Stimulated activated naive CD8-positive, alpha-beta T cell treated with anti-CD3 and anti-CD28 coated beads, Interleukin-15, amount 100 ng/mL, for 72 hours (primary cell): Measurements from ENCODE around the gene PPWD1.
"Not testable (repeated sequence)": the region's sequence is repeated elsewhere in the genome, so short reads cannot be mapped to it uniquely, and the experiment has no call there.

Experiments
- ATAC-seq: fragments of 150-1000 bp; cut with Tn5 transposase; 2 replicates; pipeline ENCODE4 v1.10.0; 2021; ENCODE audit warnings: mild to moderate bottlenecking, moderate library complexity
- DNase-seq, 2 donors: peaks; one replicate each; pipeline ENCODE4 v3.0.0; 2021 to 2022
- H3K27ac Mint-ChIP-seq, 2 donors: one replicate each; pipeline ENCODE4 v1.8.0; 2022; ENCODE audit warnings: mild to moderate bottlenecking in 2 of 2, mixed read lengths in 2 of 2, moderate library complexity in 2 of 2
- H3K27me3 Mint-ChIP-seq: one replicate; pipeline ENCODE4 v1.8.0; 2022; ENCODE audit warnings: mixed read lengths
- H3K4me1 Mint-ChIP-seq: one replicate; pipeline ENCODE4 v1.8.0; 2022; ENCODE audit warnings: mild to moderate bottlenecking, mixed read lengths
- H3K4me3 Mint-ChIP-seq, 2 donors: one replicate each; pipeline ENCODE4 v1.8.0; 2022; ENCODE audit warnings: mild to moderate bottlenecking in 2 of 2, mixed read lengths in 2 of 2, moderate library complexity in 1 of 2
- H3K9me3 Mint-ChIP-seq, 2 donors: one replicate each; pipeline ENCODE4 v1.8.0; 2022; ENCODE audit warnings: mixed read lengths in 2 of 2

Gene PPWD1

DNA sequence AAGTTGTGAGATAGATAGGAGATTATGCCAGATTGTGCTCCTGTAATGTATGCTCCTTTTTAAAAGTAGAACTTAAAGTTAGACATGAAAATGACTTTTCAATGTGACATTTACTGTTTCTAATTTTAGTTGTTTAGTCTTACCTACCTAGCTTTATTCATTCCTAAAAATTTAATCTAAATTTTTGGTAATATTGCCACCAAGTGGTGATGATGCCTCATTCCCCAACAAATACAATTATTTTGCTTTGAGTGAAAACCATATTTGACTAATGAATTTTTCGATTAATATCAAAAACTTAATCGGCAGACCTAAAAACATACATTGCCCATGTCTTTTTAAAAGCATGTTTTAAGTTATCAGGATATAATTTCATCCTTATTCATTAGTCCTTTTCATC is 25.6 kb downstream of the PPWD1 start:
- ATAC-seq (no peak), DNase-seq (no peak)
- Mint-ChIP-seq H3K9me3 (no peaks in the 10 kb centered on the region), H3K4me1 (no peaks in the 10 kb centered on the region), H3K27me3 (no peaks in the 10 kb centered on the region), H3K4me3 (no peak overlapping the region), H3K27ac (no peak overlapping the region)

DNA sequence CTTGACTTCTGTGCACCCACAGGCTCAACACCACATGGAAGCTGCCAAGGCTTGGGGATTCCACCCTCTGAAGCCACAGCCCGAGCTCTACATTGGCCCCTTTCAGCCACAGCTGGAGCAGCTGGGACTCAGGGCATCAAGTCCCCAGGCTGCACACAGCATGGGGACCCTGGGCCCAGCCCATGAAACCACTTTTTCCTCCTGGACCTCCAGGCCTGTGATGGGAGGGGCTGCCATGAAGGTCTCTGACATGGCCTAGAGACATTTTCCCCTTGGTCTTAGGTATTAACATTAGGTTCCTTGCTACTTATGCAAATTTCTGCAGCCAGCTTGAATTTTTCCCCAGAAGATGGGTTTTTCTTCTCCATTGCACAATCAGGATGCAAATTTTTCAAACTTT is 38.7 kb downstream of the PPWD1 start:
- not testable (repeated sequence) for DNase-seq, H3K4me1 Mint-ChIP-seq, H3K4me3 Mint-ChIP-seq, H3K27me3 Mint-ChIP-seq, ATAC-seq, H3K27ac Mint-ChIP-seq
- H3K9me3 Mint-ChIP-seq: peaks cover 15 to 27% of the 10 kb centered on the region in 2 donors

DNA sequence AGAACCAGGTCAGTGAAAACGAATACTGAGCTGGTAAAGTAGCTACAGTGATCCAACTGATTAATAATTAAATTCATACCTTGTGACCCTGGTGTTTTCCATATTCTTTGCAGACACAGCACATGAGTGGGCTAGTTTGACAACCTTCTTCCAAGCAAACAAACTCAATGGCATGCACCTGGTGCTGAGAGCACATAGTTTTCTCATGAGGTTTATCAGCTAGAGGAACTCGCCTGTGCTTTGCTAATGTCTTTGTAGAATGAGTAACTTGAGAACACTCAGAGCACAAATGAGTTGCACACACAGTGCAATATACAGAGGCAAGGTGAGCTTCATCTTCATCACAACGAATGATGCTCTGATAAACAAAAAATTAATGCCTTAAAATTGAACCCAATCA is 48.4 kb downstream of the PPWD1 start:
- ATAC-seq (no peak), DNase-seq (no peak)
- Mint-ChIP-seq H3K9me3 (no peaks in the 10 kb centered on the region), H3K27me3 (no peaks in the 10 kb centered on the region), H3K27ac (no peak overlapping the region), H3K4me1 (no peaks in the 10 kb centered on the region), H3K4me3 (no peak overlapping the region)

DNA sequence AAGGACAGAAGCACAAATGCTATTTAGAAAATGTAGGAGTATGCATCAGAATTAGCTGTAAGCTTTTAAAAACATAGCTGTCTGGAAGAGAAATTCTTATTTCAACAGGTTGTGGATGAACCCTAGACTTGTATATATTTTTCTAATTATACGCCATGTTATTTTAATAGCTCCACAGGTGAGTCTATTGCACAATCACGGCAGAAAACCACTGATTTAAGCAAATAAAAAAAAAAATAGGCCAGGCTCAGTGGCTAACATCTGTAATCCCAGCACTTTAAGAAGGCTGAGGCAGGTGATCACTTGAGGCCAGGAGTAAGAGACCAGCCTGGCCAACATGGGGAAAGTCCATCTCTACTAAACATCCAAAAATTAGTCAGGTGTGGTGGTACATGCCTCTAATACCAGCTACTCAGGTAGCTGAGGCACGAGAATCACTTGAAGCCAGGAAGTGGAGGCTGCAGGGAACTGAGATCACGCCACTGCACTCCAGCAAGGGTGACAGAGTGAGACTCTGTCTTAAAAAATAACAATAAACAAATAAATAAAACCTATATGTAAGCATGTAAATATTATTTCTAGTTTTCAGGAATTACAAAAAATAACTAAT is 49.3 kb downstream of the PPWD1 start:
- no peak for ATAC-seq
- H3K4me3 Mint-ChIP-seq: no peak overlapping the region
- H3K9me3 Mint-ChIP-seq: no peaks in the 10 kb centered on the region
- DNase-seq: no peak
- no peaks in the 10 kb centered on the region for H3K4me1 Mint-ChIP-seq
- no peaks in the 10 kb centered on the region for H3K27me3 Mint-ChIP-seq
- H3K27ac Mint-ChIP-seq: no peak overlapping the region

DNA sequence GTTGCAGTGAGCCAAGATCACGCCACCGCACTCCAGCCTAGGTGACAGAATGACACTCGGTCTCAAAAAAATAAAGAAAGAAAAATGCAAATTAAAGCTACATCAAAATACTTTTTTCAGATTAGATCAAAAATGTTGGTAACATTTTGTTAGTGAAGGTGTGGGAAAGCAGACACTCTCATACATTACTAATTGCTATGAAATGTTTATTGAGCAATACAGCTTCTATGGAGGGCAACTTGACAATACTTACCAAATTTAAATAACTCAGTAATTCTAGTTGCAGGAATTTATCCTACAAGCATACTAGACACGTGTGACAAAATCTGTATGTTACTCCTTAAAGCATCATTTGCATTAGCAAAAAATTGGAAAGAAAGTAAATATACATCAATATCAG is 56.9 kb downstream of the PPWD1 start:
- Mint-ChIP-seq H3K4me3 (no peak overlapping the region), H3K9me3 (no peaks in the 10 kb centered on the region), H3K27ac (no peak overlapping the region), H3K4me1 (peaks cover 27% of the 10 kb centered on the region), H3K27me3 (no peaks in the 10 kb centered on the region)
- no peak for ATAC-seq
- DNase-seq: no peak

DNA sequence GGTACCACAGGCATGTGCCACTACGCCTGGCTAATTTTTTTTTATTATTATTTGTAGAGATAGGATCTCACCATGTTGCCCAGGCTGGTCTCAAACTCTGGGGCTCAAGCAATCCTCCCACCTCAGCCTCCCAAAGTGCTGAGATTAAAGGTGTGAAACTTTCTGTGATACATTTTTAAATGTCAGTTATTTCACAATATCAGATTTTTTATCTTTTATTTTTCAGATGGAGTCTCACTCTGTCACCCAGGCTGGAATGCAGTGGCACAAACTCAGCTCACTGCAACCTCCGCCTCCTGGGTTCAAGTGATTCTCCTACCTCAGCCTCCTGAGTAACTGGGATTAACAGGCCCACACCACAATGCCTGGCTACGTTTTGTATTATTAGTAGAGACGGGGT is 58.9 kb downstream of the PPWD1 start:
- Mint-ChIP-seq H3K4me1 (peaks cover 40% of the 10 kb centered on the region), H3K4me3 (peak overlapping the region; percentile 94 to 95), H3K27ac (peak overlapping the region in 1 of 2 donors; percentile 34)
- not testable (repeated sequence) for H3K9me3 Mint-ChIP-seq, ATAC-seq, H3K27me3 Mint-ChIP-seq, DNase-seq

DNA sequence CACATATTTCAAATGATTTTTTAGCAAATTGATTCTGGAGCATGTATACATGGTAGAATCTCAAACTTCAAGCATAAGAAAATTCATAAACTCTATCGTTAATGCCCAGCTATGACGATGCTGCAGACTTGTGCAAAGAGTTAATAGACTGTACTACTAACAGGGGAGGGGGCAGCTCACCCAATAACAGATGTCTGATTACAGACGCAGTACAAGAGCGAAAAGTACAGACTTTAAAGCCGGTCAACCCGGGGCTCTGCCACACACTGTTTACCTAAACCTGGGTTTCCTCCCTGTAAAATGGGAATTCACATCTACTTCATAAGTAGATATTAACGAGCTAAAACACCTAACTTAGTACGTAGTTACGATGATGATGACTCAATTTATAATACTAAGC is 60.4 kb downstream of the PPWD1 start:
- ATAC-seq (no peak), DNase-seq (no peak)
- H3K27me3 Mint-ChIP-seq: no peaks in the 10 kb centered on the region
- H3K9me3 Mint-ChIP-seq: no peaks in the 10 kb centered on the region
- peak overlapping the region; percentile 94 to 95 for H3K4me3 Mint-ChIP-seq
- H3K4me1 Mint-ChIP-seq: peaks cover 35% of the 10 kb centered on the region
- peak overlapping the region; percentile 93 to 98 for H3K27ac Mint-ChIP-seq

DNA sequence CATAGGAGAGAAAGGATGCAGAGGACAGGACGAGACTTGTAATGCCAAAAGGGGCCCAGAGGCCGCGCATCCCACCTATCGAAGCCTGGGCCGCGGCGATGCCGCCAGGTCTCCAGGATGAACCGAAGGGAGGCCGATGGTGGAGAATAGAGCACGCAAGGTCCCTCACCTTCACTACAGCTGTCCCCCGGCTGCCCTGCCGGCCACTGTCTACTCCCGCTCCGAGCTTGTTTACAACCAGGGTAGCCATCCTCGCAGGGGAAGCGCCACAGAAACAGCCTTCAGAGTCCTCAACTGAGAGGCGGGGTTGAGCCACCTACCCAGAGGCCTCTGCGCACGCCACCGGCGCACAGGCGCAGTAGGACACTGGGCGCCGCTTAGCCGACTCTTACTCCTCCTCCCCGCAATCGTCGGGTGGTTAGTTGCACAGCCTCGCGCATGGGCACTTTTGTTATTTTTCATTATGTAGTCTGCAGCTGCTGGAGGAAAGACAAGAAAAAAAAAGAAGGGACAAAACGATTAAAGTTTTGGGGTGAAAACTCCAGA is 61.0 kb downstream of the PPWD1 start, which contains the start of gene TRIM23:
Gene TRIM23, minus strand, starts transcription at position 309 of the 546 bp plus-strand sequence. Its CDS starts 59 bp downstream, at position 250.
- peak within 1 kb of the TSS; percentile 94 to 95 for H3K4me3 Mint-ChIP-seq
- ATAC-seq: peak; percentile 98
- H3K4me1 Mint-ChIP-seq: peaks cover 31% of the 10 kb centered on the region
- no peaks in the 10 kb centered on the region for H3K9me3 Mint-ChIP-seq
- H3K27me3 Mint-ChIP-seq: no peaks in the 10 kb centered on the region
- peak within 1 kb of the TSS; percentile 98 to 99 for H3K27ac Mint-ChIP-seq
- DNase-seq: peak; percentile 90 to 93

DNA sequence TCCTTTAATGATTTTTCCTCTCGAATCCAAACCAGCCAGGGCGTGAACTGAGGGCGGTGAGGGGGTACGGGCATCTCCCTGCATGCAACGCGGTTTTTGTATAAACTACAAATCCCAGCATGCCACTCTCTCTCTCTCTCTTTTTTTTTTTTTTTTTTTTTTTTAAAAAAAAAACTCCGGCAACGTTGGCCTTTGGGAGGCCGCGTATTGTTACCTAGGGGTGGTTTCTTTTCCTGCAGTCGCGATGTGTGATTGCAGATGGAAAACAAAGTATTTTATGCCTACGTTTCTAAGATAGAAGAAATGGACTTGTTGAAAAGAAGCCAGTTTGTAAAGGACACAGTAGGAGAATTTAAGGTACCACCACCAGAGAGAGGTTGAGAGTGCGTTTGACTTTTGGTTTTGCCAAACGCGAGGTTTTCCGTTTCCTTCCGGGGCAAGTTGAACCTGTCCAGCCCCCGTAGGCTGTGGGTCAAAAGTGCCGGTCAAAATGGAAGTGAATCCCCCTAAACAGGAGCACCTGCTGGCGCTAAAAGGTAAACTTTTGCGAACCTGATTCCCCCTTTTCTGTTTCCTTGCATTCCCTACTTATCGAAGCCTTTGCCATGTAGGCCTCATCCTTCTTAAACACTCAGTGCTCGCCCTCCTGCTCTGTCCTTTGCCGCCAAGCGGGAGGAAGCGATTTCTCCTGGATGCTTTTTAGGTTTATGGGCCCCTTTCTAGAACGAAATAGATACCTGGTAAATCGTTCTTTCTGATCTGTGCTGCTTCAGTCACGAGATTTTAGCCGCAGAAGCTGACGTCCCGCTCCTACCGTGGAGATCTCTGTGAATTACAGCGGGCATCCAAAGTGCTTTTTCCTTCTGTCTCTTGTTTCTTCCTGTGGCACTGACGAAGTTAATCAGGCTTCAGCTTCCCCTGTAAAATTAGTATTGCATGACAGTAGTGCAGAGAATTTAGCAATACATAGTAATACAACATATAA is 61.8 kb downstream of the PPWD1 start, which contains the start of the genes SHLD3 and TRAPPC13:
Gene SHLD3, plus strand, starts transcription at position 457 of the 985 bp plus-strand sequence. CDS start 4,561 bp downstream, outside the sequence.
Gene TRAPPC13, plus strand, starts transcription at position 457 of the 985 bp plus-strand sequence. Its CDS starts 34 bp downstream, at position 491.
- Mint-ChIP-seq H3K27me3 (no peaks in the 10 kb centered on the region), H3K27ac (peak within 1 kb of the TSS; percentile 98 to 99), H3K4me1 (peaks cover 34% of the 10 kb centered on the region), H3K9me3 (no peaks in the 10 kb centered on the region), H3K4me3 (peak within 1 kb of the TSS; percentile 94 to 95)
- peak; percentile 77 to 84 for DNase-seq
- peak; percentile 86 for ATAC-seq

DNA sequence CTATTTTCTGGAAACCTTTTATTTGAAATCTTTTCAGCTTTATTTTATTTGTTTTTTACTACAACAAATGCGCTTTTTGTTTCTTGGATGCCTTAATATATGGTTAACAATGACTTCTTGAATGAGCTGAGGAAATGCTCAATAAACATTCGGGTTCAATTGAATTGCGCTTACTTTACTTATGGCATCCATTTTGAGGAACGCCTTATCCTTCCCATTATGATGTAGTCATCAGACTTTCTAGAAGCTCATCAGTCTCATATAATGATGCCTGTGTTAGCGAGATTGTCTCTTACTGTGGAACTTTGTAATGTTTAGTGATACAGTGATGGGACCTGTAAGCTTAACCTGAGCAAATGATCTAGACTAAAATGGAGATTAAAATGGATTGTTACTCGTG is 62.6 kb downstream of the PPWD1 start:
- ATAC-seq: no peak
- H3K27me3 Mint-ChIP-seq: no peaks in the 10 kb centered on the region

DNA sequence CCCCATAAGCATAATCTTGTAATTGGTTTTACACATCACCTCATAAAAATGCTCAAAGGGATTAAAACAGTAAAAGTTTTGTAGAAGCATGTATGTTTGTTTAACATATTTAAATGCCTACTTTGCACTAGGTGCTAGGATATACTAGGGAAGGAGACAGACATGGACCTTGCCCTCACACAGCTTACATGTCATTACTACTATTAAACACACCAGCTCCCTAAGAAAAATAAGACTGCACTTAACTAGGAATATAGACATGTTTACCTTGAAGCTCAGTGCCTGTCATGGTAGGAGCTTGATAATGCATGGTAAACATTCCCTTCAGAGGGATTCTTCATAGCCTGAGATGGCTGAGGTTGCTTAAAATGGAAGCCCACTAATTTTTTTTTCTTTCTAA is 67.9 kb downstream of the PPWD1 start:
- no peak overlapping the region for H3K27ac Mint-ChIP-seq
- ATAC-seq (no peak), DNase-seq (no peak)
- H3K4me3 Mint-ChIP-seq: no peak overlapping the region
- H3K27me3 Mint-ChIP-seq: no peaks in the 10 kb centered on the region
- H3K4me1 Mint-ChIP-seq: peaks cover 15% of the 10 kb centered on the region
- H3K9me3 Mint-ChIP-seq: no peaks in the 10 kb centered on the region

More for the DNA sequence above, 62.6 kb downstream of the PPWD1 start:
- H3K4me3 Mint-ChIP-seq: peak overlapping the region; percentile 94 to 95
- DNase-seq: no peak
- H3K27ac Mint-ChIP-seq: peak overlapping the region; percentile 74 to 84
- peaks cover 34% of the 10 kb centered on the region for H3K4me1 Mint-ChIP-seq
- no peaks in the 10 kb centered on the region for H3K9me3 Mint-ChIP-seq
